ENCODE results near the gene ELP1.

The ELP1 gene

DNA sequence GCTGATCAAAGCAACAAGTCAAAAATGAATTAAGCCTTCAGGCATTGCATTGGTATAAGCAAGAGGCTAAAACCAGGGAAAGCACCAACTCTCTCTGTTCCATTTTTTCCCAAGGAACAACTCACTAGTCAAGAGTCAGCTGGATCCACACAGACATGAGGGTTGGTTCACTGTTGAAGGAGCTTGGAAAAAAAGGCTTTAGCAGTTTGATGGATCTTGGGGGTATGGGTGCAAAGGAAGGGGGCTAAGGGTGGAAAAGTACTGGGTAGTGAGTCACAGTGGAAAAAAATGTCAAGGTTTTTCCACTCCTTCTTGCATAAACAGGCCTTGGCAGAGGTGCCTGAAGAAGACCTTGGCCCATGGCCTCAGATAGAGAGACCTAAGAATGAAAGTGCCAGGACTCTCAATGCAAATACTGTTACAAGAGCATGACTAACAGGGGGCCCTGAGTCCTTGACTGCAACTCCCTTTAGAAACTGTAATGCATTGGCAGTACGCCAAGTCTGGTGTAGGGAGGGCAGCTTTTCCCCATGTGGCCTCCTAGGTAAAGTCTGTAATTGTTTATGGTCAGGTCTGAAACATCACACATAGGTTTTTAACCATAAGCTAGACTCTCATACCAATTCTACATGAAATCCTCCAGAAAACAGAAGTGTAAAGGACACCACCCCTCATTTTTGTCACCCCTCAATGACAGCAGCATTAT lies 48.1 kb downstream of the ELP1 start:
- no peak overlapping the region for H3K27ac ChIP-seq

DNA sequence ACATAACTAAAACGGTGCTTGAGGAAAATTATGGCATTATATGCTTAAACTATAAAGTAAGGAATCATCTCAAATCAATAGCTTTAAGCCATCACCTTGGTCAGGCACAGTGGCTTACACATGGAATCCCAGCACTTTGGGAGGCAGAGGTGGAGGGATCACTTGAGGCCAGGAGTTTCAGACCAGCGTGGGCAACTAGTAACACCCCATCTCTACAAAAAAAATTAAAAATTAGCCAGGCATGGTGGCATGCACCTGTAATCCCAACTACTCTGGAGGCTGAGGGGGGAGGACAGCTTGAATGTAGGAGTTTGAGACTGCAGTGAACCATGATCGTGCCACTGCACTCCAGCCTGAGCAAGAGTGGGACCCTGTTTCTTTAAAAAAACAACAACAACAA lies 49.2 kb downstream of the ELP1 start:
- TF ChIP-seq, protein P1, sequence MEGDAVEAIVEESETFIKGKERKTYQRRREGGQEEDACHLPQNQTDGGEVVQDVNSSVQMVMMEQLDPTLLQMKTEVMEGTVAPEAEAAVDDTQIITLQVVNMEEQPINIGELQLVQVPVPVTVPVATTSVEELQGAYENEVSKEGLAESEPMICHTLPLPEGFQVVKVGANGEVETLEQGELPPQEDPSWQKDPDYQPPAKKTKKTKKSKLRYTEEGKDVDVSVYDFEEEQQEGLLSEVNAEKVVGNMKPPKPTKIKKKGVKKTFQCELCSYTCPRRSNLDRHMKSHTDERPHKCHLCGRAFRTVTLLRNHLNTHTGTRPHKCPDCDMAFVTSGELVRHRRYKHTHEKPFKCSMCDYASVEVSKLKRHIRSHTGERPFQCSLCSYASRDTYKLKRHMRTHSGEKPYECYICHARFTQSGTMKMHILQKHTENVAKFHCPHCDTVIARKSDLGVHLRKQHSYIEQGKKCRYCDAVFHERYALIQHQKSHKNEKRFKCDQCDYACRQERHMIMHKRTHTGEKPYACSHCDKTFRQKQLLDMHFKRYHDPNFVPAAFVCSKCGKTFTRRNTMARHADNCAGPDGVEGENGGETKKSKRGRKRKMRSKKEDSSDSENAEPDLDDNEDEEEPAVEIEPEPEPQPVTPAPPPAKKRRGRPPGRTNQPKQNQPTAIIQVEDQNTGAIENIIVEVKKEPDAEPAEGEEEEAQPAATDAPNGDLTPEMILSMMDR (conservative IDR thresholded peaks at IDR 0.05), result no peak
- no peak overlapping the region for H3K27ac ChIP-seq

More for the DNA sequence above, 48.1 kb downstream of the ELP1 start:
- TF ChIP-seq, protein P1 (conservative IDR thresholded peaks at IDR 0.05), result no peak

DNA sequence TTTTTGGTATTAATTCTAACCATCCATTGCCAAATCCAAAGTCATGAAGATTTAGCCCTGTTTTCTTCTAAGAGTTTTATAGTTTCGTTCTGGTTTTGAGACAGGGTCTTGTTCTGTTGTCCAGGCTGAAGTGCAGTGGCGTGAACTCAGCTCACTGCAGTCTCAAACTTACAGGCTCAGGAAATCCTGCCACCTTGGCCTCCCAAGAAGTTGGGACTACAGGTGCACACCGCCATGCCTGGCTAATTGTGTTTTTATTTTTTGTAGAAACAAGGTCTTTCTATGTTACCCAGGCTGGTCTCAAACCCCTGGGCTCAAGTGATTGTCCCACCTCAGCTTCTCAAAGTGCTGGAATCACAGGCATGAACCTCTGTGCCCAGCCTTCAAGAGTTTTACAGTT lies 50.8 kb downstream of the ELP1 start:
- H3K27ac ChIP-seq, result no peak overlapping the region
- TF ChIP-seq, protein P1 (conservative IDR thresholded peaks at IDR 0.05), result no peak

DNA sequence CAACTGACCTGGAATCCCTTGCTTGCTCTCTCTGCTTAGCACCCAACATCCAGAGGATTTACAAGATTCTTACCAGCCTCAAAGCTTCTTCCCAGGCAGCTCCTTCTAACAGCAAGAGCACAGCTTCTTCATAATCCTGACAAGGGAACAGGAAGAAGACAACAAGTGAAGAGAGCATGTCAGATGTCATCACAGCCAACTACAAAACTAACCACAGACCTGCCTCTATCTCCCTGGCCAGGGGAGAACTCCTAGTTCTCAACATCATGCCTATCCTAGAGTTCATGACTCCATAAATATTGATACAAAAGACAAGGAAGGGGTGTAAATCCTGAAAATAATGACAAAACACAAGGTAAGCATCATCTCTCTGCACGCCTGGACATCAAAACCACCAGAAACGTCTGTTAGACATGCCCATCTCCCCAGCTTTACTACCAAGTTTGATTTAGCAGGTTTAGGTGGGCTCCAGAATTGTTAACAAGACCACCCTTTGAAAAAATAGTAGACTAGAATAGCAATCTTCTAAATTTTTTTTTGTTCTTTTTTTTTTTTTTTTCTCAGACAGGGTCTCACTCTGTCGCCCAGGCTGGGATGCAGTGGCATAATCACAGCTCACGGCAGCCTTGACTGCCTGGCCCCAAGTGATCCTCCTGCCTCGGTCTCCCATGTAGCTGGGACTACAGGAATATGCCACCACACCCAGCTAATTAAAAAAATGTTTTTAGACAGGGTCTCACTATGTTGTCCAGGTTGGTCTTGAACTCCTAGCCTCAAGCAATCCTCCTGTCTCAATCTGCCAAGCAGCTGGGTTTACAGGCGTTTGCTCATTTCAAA lies 51.7 kb downstream of the ELP1 start:
- no peak overlapping the region for H3K27ac ChIP-seq
- TF ChIP-seq, protein P1 (conservative IDR thresholded peaks at IDR 0.05), result no peak

DNA sequence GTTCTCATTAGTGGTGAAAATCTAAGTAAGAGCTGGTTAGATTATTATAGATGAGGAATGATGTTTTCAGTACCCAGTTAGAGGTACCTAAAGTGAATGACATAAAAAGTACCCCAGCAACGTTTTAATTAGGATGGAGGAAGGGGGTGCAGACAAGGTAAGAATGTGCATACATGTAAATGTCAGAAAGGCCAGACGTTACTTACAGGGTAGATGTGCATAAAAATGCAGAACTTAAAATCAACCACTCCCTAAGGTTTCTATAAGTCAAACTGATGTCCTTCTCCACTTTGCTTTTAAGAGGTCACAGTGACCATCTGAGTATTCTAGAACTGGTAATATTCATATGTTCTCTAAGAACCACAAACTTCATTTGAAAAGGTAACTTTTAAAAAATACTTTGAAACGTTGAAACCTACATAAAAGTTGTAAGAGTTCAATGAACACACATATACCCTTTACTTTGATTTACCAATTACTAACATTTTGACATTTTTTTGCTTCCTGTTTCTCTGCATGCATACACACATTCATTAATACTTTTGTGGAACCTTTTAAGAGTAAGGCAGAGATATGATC lies 53.1 kb downstream of the ELP1 start:
- TF ChIP-seq, protein P1 (conservative IDR thresholded peaks at IDR 0.05), result no peak
- H3K27ac ChIP-seq, result no peak overlapping the region

DNA sequence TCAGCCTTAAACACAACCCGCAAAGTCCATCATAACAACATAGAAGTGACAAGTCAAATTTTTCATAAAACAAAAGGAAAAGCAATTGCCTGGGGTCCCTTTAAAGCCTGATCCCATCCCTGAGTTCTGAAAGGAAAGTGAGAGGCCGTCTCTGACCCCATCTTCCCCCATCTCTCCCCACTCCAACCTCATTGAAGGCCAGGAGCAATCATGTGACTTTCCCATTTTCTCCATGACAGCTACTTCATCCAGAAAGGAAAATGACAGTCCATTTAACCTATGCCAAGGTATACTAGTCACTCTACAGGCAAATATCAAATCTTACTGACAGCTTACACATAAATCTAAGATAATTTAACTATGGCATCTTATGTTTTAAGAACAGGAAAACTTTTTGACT lies 56.4 kb downstream of the ELP1 start:
- TF ChIP-seq, protein P1 (conservative IDR thresholded peaks at IDR 0.05), result no peak
- no peak overlapping the region for H3K27ac ChIP-seq

DNA sequence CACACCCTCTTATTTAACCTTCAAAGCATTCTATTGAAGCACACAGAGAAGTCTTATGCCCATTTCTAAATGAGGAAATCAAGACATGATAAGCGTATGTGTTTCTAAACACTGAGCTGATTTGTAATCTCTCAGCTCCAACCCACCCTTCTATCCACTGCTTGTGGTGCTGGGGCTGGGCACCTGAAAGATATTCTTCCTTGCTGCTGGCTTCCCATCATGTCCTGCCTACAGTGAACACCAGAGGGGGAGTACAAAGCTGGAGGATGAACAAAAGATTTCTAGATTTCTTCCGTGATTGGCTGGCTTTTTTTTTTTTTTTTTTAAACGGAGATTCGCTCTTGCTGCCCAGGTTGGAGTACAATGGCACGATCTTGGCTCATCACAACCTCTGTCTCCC lies 57.5 kb downstream of the ELP1 start:
- H3K27ac ChIP-seq, result no peak overlapping the region
- TF ChIP-seq, protein P1 (conservative IDR thresholded peaks at IDR 0.05), result no peak
